Renal pelvis (tissue), 4 donors: Measurements from ENCODE around the gene CNIH4. TPM values are rescaled to one million over a fixed set of nuclear protein-coding genes. Genes with fewer than 3 reads are reported as not detected.
"Not testable (repeated sequence)": the region's sequence is repeated elsewhere in the genome, so short reads cannot be mapped to it uniquely, and the experiment has no call there.

Experiments
- DNase-seq: peaks from one replicate; pipeline ENCODE4 v3.0.0-alpha.2; 2013
- polyA plus RNA-seq, 3 donors: library from polyadenylated mRNA; unstranded; fragments of 120-200 nt; gene quantifications; one replicate each; pipeline ENCODE4 v1.2.1, GENCODE V29; 2013; ENCODE audit not compliant: insufficient read length in 3 of 3

The CNIH4 gene
- polyA plus RNA-seq, 3 donors, result 44.7 to 48.4 (median 45.7) TPM

DNA sequence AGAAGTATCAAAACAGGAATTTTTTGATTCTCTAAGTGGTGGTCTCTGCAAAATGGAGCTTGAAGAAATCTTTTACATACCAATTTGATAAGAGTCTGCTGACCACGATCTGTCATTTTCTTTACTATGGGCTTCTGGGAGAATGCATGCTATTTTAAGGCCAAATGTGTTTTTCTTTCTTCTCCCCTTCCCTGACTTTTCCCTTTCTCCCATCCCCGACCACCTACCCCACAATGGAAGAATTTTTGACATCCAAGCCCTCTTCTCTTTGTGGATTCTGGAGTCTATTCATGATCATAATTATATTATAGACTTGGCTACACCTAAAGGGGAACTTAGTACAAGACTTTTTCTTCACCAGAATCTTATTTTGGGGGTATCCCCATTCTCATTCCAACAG, 31.3 kb downstream of the CNIH4 start:
- no peak for DNase-seq

DNA sequence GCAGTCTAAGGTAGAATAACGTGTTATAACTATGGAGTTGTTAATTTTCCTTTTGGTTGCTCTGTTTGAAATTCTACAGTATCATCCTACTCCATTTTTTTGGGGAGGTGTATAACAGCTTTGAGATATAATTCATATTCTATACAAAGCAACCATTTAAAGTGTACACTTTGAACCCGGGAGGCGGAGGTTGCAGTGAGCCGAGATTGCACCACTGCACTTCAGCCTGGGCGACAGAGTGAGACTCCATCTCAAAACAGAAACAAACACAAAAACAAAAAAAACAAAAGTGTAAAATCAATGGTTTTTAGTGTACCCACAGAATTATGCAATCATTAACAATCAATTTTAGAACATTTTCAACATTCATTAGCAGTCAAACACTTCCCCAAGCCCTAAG, 33.8 kb downstream of the CNIH4 start:
- DNase-seq, result no peak

DNA sequence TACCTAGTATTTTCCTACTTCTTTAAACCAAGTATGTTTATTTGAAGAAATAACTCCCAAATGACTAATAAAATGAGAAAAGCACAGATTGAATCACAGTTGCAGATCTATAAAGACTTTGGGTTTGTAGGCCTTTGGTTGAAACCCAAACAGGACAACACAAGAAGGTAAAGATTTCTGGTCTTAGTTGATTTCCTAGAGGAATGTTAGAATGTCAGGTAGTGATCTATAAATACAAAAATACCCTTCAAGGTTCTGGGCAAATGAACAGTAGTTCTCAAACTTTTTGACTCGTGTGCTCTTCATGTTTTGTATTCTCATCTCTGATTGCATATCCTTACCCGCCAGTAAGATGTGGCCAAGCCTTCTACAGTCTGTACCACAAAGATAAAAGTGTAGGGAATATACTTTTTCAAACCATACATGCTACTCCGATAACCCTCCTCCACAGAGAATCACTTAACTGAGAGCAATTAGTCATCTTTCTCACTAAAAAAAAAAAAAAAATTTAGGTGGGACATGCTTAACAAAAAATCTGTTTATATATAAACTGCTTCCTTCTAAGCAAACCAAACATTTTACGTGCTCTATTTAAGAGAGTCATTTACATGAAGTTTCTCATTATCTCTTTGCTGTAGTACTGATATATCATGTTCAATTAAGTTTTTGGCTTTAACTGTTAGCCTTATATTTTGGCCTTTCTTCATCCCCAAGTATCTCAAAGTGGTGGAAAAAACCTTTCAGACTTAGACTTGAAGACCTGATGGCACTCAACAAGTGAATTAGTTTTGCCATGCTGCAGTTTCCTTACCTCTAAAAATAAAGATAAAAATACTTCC, 36.0 kb downstream of the CNIH4 start:
- no peak for DNase-seq

DNA sequence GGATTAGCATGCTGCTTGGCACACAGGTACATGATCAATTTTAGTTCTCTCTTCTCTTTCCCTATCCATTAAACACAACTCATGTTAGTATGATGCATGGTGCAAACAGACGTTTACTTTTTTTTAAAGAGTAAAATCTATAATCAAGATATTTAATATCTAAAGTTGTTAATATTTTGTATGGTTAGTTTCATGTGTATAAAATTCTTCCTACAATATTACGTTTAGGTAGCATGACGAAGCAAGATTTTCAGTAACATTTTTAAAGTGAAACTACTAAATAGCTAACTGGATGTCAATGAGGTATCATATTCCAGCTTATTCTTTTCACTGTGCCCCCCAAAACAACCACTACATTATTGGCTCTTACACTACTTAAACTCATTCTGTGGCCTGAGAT, 36.6 kb downstream of the CNIH4 start:
- DNase-seq, result no peak

DNA sequence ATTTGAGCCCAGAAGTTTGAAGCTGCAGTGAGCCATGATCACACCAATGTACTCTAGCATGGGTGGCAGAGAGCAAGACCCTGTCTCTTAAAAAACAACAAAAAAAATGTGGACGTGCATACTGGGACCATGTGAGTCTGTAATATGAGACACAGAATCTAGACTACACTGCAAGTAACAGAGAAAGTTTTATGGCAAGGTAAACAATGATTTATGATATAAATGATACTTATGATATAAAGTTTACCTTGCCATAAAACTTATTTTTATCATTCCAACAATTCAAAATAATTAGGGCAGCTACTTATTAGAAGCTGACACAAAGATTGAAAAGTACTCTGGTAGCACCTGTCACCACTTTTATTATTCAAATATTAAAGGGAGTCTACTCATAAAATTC, 43.2 kb downstream of the CNIH4 start:
- DNase-seq, result no peak

DNA sequence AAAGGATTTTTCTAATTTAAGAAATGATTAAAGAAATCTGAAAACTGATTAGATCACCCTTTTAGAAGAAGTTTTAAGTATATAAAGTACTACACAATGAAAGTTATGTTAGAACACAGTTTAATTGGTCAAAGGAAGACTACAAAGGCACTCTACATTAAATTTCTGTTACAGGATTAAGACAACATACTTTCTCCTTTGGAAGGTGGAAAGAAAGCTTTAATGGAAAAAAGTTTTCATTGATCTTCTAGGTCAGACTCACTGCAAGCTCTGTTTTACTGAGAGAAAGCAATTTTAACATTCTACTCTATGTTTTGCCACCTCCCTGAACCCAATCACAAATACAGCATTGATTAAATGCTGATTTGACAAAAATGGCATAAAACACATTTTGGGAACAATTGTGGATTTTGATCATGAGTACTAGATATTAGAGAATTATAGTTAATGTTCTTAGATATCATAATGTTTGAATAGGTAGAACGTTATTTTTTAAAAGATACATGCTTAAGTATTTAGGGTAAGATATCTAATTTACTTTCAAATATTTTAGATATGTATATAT, 45.9 kb downstream of the CNIH4 start:
- DNase-seq, result no peak

DNA sequence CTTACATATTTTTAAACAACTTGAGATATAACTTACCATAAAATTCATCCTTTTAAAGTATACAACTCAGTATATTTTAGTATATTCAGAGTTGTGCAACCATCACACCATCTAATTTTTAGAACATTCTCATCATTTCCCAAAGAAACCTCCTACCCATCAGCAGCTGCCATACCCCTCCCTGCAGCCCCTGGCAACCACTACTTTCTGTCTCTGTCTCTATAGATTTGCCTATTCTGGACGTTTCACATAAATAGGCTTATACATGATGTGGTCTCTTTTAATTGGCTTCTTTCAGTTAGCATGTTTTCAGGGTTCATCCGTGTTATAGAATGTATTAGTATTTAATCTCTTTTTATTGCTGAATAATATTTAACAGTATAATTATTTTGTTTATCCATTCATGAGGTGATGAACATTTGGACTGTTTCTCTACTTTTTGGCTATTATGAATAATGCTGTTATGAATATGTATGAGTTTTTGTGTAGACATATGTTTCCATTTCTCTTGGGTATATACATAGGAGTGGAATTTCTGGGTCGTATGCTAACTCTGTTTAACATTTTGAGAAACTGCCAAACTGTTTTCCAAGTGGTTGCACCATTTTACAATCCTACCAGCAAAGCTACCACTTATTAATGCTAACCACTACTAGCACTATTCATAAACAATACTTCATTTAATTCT, 48.4 kb downstream of the CNIH4 start:
- DNase-seq, result no peak

DNA sequence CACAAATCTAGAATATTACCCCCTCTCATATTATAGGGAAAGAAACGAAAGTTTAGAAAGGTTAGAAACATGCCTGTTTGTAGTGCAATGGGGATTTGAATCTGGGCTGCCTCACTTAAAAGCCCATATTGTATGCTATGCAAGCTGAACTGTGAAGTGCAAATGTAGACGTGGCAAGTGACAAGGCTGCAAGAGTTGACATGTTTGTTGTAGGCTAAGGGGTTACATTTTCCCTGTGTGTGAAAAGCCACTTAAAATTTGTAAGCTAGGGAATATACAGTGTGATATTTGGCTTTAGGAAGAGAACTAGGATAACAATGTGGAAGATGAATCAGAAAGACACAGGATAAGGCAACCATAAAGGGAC, 48.9 kb downstream of the CNIH4 start:
- DNase-seq, result no peak

DNA sequence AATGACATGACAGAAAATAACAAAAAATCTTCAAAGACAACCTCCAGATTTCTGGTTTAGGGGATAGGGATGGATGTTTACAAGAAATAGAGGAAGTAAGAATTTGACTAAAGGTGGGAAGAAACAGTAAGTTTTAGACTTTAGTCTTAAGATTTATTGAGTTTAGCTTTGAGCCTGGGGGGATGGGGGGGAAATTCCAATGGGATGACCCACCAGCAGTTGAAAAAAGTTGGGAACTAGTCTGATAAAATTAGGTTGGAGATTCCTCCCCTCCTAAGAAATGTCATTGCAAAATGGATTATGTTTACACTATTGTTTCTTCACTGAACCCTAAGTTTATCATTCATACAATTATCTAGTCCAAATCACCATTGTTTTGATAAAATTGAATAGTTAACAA, 49.5 kb downstream of the CNIH4 start:
- no peak for DNase-seq

DNA sequence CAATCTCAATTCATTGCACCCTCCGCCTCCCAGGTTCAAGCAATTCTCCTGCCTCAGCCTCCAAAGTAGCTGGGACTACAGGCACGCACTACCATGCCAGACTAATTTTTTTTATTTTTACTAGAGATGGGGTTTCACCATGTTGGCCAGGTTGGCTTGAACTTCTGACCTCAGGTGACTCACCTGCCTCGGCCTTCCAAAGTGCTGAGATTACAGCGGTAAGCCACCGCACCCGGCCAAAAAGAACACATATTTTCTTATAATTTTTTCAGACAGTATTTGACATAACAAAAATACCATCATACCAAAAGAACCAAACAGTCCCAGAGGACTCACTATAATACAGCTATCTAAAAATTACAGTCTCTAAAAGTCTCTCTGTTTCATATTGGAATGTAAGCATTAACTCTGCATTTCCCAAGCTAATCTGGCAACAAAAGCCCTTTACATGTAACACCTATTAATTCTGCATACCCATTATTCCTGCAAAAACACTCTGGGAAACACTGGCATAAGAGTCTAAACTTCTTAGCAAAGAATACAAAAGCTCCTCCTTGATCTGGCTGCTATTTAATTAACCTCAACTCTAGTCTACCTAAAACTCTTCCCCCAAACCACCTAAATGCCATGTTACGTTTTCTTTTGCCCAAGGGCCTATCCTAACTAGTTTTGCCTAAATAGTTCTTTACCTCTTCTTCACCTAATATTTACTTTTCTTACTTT, 51.1 kb downstream of the CNIH4 start:
- no peak for DNase-seq

DNA sequence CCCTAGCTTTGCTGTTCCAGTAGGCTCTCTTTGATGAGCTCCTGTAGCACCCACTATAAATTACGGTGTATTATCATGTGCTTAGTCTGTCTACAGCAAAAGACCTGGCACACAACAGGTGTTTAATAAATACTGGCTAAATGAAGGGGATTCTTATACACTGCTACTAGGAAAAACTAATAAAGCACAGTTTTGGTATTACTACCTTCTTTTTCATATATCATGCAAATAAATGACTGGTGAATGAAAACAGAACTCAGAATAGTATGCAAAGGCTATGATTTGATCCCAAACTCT, 51.6 kb downstream of the CNIH4 start:
- DNase-seq, result no peak

DNA sequence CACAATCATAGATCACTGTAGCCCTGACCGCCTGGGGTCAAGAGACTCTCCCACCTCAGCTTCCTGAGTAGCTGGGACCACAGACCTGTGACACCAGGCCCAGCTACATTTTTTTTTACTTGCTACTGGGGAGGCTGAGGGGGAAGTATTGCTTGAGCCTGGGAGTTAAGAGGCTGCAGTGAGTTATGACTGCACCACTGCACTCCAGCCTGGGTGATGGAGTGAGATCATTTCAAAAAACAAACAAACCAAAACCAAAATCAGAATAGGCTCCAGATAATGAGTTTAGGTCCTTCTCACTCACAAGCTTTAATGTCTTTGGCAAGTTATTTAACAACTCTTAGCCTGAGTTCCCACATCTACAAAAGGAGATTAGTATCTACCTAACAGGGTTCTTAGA, 55.1 kb downstream of the CNIH4 start:
- no peak for DNase-seq

DNA sequence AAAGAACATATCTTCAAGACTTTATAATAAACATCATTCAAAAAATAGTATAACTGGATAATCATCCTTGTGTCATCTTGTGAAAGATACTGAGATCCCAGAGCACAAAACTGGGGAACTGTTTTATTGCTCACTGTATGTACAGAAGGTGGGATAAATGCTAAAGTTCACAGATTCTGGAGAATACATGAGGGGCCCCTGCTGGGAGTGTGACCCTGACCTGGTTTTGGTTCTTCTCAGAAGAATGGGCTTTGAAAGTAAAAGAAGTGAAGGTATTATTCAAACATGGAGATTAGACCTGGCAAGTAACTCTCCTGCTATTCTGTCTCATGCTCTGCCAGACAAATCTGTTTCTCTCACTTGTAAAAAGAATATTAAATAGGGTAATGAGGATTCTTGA, 63.4 kb downstream of the CNIH4 start:
- DNase-seq, result no peak

DNA sequence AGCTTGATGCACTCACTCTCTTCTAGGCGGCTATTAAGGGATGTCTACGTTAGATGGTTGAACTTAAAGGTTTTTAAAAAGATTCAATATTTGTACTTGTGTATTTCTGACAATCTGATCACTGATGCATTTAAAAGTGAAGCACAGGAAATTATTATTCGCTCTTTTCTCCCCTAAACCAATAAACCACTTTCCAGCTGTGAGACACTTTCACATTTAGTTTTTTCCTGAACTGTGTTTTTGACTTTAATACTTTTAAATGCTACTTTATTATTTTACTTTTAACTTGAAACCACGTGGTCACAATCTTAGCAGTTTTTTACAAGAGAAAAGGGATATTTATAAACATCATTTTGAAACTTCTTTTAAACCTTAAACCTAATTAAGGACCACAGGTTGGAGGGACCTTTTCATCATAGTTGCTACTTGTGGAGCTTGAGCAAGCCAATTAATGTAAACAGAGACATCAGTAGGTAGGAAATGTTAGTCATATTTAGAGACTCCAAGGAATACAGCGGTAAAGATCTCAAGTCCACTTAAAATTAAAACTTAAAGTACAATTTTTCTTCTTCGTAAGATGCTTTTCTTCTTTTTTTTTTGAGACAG, 68.7 kb downstream of the CNIH4 start:
- no peak for DNase-seq

DNA sequence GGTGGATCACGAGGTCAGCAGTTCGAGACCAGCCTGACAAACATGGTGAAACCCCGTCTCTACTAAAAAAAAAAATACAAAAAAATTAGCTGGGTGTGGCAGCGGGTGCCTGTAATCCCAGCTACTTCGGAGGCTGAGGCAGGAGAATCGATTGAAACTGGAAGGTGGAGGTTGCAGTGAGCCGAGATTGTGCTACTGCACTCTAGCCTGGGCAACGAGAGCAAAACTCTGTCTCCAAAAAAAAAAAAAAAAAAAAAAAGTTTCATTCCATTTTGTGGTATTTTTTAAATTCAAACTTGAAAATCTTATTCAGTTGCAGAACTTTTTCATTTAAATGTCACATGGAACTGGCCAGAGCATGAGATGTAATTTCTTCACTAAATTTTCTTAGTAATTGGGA, 70.2 kb downstream of the CNIH4 start:
- not testable (repeated sequence) for DNase-seq

DNA sequence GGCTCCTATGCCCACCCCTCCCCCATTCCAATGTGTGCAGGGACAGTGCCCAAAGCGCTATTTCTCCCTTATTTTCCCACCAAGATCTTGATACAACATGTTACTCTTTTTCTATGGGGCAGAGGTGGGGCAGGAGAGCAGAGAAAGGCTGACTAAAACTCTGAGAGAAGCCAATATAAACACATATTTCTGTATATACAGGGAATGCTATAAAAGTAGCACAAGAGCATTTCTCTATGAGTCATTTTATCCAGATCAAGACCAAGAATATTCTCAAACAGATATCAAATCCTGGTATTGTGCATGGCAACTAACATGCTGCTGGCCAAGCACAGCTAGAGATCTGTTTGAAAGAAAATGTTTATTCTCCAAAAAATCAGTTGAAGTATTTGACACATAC, 70.7 kb downstream of the CNIH4 start:
- DNase-seq, result no peak

DNA sequence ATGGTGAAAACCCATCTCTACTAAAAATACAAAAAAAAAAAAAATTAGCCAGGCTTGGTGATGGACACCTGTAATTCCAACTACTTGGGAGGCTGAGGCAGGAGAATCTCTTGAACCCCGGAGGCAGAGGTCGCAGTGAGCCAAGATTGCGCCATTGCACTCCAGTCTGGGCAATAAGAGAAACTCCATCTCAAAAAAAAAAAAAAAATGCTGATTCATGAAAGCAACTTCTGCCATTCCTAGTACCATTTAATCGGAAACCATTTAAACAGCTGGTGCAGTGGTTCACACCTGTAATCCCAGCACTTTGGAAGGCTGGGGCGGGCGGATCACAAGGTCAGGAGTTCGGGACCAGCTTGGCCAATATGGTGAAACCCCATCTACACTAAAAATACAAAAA, 72.0 kb downstream of the CNIH4 start:
- DNase-seq, result not testable (repeated sequence)

Other genes with a start within 250 kb of the CNIH4 start
- 10 to 100 TPM; 29.3 to 33.7 (median 33.4) TPM for gene FBXO28, start 242.8 kb upstream of the CNIH4 start, polyA plus RNA-seq
- gene DEGS1, start 173.6 kb upstream of the CNIH4 start, polyA plus RNA-seq, result 10 to 100 TPM; 43.3 to 51.7 (median 46.7) TPM
- 10 to 100 TPM; 32.3 to 33.9 (median 33.0) TPM for gene NVL, start 26.7 kb upstream of the CNIH4 start, polyA plus RNA-seq
- gene WDR26, start 77.9 kb downstream of the CNIH4 start, polyA plus RNA-seq, result 100 to 1,000 TPM in 1 of 3 donors, 10 to 100 TPM in 2; 87.3 to 101 (median 94.5) TPM